ENCODE data around the gene G6PC2.
"Not testable (repeated sequence)": the region's sequence is repeated elsewhere in the genome, so short reads cannot be mapped to it uniquely, and the experiment has no call there.

The G6PC2 gene

DNA sequence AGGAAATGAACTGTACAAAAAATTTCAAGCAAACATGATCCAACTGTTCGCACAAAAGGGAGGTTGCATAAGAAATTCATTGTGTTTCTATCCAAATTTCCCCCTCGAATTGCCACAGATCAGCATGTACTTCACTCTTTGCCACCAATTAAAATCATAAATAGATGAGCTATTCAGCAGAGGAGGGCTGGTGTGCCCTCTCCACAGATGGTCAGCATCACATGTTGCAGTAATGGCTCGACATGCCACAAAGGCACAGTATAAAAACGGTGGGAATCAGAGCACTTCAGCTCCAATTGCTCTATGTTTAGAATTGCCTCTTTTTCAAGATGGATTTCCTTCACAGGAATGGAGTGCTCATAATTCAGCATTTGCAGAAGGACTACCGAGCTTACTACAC lies at the start of gene G6PC2:
Gene G6PC2 (plus strand): TSS at position 289 of the 400 bp plus-strand sequence. CDS start 41 bp downstream, at position 330.
- no peak for DNase-seq

- no peak for DNase-seq
Measured at GRCh38 chr2:168851674-168852320, 49.3 kb upstream of the G6PC2 start.

DNA sequence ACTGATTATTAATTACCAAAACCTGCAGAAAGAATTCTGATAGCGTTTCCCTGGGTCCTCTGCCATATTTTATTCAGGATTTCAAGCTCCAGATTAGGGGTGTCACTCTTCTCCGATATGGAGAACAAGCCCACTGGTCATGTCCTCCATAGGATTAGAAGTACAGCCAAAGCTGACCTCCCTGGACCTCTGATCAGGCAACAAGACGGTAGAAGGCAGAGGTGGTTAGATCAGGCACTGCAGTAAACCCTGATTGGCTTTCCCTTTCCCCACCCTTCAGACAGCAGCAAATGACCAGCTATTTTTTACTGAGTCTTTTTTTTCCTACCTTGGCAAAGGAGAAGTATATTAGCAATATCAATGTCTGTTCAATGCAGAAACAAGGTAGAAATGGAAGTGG lies 48.6 kb upstream of the G6PC2 start:
- DNase-seq, result no peak

- DNase-seq, result no peak
Measured at GRCh38 chr2:168853471-168853870, 47.6 kb upstream of the G6PC2 start.

DNA sequence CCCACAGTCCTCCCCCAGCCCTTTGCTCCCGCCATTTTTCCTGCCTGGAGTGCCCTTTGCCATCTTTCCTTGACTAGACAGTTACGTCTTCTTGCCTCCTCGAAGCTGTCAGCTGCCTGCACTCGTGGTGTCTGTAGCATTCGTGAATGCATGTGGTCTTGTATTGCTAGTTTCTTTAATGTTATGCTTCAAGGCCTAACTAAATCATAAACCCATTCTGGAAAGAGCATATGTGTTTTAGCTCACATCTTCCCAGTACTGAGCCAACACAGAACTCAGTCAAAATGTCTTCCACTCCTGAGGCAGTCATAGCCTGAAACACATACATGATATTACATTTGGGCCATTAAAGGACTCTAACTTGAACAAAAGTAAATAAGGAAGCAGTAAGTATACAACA lies 46.4 kb upstream of the G6PC2 start:
- DNase-seq, result no peak

DNA sequence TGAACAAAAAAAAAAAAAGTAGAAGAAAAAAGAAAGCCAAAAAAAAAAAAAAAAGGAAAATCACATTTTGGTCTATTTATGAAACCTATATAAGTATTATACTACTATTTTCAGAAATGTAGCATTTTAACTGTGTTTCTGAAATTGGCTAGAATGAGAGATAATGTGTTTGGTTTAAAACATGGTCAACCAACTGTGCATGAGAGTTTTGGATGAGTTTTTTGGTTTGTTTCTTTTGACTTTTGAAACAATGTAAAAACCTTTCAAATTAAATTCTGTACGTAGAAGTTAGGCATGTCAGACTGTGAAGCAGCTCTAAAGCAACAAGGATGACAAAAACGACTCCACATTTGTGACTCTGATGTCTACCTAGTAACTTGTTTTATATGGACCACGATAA lies 45.5 kb upstream of the G6PC2 start:
- no peak for DNase-seq

DNA sequence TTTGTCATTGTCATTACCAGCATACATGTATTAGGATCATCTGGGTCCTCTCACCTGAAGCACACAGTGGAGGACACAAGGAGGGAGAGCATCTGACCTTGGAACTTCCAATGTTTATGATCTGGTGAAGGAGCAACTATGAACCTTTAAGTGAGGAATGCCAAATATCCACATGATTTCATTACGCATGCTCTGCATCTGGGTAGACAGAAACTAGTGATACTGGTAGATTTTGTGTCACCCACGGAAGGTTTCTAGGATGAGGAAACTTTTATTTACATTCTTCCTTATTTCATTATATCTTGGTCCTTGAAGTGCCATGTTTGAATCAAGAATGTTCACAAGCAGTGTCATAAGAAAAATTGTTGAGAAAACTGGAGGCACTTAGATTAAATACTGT lies 42.9 kb upstream of the G6PC2 start:
- no peak for DNase-seq

- not testable (repeated sequence) for DNase-seq
Measured at GRCh38 chr2:168867164-168867563, 33.9 kb upstream of the G6PC2 start.

DNA sequence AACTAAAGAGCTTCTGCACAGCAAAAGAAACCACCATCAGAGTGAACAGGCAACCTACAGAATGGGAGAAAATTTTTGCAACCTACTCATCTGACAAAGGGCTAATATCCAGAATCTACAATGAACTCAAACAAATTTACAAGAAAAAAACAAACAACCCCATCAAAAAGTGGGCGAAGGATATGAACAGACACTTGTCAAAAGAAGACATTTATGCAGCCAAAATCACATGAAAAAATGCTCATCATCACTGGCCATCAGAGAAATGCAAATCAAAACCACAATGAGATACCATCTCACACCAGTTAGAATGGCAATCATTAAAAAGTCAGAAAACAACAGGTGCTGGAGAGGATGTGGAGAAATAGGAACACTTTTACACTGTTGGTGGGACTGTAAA lies 30.7 kb upstream of the G6PC2 start:
- not testable (repeated sequence) for DNase-seq

- DNase-seq, result not testable (repeated sequence)
Measured at GRCh38 chr2:168870824-168871223, 30.3 kb upstream of the G6PC2 start.

DNA sequence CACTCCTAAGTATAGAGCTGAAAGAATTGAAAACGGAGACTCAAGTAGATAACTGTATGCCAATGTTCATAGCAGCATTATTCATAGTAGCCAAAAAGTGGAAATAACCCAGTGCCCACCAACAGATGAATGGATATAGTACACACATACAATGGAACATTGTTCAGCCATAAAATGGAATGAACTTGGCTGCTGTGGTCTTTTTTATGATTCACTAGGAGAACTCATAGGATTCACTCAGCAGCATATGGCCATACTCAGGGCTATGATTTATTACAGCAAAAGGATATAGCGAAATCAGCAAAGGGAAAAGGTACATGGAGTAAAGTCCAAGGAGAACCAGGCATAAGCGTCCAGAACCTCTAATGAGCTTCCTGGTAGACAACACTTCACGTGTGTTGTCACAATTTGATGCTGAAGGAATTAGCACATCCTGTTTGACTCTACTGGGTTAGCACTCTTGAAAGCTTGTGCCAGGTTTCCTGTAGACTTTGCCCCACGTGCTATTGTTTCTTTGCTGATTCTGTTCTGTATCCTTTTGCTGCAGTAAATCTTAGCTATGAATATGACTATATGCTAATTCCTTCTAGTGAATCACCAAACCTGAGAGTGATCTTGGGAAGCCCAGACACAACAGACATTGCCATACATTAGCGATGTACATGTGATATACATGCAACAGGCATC lies 26.6 kb upstream of the G6PC2 start:
- DNase-seq, result no peak

- DNase-seq, result not testable (repeated sequence)
Measured at GRCh38 chr2:168882163-168882562, 18.9 kb upstream of the G6PC2 start.

DNA sequence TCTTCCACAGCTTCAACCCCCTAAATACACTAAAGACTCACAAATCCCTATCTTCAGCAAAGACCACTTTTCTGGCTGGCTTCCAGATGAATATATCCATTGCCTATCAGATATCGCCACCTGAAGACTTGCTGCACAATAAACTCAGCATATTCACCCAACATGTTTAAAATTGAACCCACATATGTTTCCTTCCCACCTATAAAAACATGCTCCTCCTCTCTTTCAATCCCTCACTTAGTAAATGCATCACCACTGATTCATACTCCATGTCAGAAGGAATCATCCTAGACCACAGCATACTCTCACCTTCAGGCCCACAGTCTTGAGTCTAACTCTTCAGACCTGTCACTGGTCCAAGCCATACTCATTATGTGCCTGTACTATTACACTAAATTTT lies 16.1 kb upstream of the G6PC2 start:
- no peak for DNase-seq

DNA sequence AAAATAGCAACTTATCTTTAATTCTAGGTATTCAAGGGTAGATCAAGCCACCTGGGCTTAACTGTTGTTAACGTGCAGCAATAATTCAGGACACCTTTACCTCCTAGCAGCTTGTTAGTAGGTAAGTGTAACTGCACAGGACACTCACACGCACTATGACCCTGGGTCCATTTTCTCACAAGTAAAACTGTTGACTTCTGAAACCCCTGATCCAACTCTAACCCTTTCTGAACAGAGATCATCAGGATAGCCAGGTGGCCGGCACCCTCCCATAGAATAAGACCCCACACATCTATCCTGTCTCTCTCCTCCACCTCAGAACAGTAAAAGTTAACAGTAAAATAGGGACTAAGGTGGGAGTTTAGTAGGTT lies 11.5 kb upstream of the G6PC2 start:
- no peak for DNase-seq

DNA sequence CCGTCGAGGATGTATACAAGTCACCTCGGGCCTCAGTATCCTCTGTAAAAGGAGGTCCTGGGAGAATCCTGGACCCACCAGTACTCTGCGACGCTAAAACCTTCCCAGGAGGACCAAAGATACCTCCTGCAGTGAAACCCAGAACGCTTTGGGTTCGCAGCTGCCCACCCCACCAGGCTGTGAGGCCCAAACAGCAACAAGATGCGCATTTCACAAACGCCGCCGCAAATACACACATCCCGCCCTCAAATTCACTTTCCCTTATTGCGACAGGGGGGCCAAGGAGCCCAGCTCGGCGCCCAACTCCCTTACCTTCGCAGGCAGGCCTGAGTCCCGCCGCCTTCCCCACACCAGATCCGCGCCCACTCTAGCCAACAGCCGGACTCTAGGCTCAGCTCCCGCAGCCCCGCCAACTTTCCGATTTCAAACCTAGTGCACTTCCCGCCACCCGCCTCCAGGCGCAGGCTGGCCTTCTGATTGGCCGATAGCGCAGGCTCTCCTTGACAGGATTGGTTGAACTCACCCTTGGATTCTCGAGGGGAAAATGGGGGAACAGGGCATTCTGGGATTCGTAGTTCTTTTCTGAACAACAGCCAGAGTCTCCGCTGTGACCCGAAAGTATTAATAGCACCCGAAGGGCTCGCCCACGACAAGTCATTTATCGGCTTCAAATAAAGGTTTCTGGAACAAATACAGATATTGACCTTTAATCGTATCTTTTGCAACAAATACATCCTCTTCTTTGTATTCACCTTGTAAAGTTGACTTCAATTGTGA lies 10.9 kb upstream of the G6PC2 start, which contains the start of gene SPC25:
Gene SPC25 (minus strand): TSS at position 425 of the 777 bp plus-strand sequence. CDS start 911 bp downstream, outside the sequence.
- DNase-seq, result peak; percentile 54 to 74 (median 56)

GRCh38 chr2:168892327-168892726 lies 8.8 kb upstream of the G6PC2 start:
- no peak for DNase-seq

- no peak for DNase-seq
Measured at GRCh38 chr2:168894101-168894500, 7.0 kb upstream of the G6PC2 start.

GRCh38 chr2:168894720-168895119 lies 6.4 kb upstream of the G6PC2 start:
- no peak for DNase-seq

- no peak for DNase-seq
Measured at GRCh38 chr2:168895771-168896170, 5.3 kb upstream of the G6PC2 start.

GRCh38 chr2:168896783-168897182 lies 4.3 kb upstream of the G6PC2 start:
- no peak for DNase-seq

DNA sequence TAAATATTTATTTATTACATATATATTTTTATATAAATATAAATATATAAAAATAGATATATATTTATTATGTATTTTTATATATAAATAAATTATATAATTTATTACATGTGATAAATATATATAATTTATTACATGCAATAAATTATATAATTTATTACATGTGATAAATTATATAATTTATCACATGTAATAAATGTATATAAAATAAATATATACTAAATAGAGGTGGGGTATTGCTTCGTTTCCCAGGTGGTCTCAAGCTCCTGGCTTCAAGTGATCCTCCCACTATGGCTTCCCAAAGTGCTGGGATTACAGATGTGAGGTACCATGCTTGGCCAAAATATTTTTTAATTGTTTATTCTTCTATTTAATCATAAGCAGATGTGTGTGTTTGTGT lies 3.6 kb upstream of the G6PC2 start:
- no peak for DNase-seq

DNA sequence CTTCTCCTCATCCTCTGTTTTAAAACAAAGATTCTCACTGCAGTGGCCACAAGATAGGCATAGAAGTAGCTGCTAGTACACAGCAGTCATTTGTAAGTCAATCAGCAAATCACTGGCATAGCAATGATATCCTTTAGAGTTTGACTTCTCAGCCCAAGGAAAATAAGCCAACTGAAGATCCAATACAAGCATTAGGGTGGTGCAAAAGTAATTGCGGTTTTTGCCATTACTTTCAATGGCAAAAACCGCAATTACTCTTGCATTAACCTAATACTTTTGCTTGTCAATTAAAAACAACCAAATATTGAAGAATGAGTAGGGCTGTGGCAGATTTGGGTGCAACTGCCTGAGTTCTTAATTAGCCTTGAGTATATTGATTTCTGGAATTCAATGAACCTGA lies 2.8 kb downstream of the G6PC2 start:
- no peak for DNase-seq

GRCh38 chr2:168904358-168904757 lies 3.3 kb downstream of the G6PC2 start:
- no peak for DNase-seq

Measured in activated naive CD4-positive, alpha-beta T cell (primary cell).